Endothelial cell of umbilical vein (primary cell): Measurements from ENCODE around the gene LRRN4CL. TPM values are rescaled to one million over a fixed set of nuclear protein-coding genes. Genes with fewer than 3 reads are reported as not detected.

Experiments
- BruUV-seq: library from RNA; stranded (reverse); fragments of 400-500 nt; replicated peaks from 2 replicates; lab custom pipeline; 2021; lab: Mats Ljungman, UMichigan
- CTCF ChIA-PET: fragments of 300-600, 350-600 bp; sonication (Branson Sonifier 250); formaldehyde crosslinking; loops from one replicate; lab custom pipeline; 2021; ENCODE audit warnings: antibody characterized with exemption, inconsistent platforms; lab: Charles Lee
- POLR2A ChIA-PET: fragments of 300-600, 350-600 bp; sonication (Branson Sonifier 250); formaldehyde crosslinking; loops from one replicate; lab custom pipeline; 2021; ENCODE audit warnings: antibody characterized with exemption, inconsistent platforms; lab: Charles Lee
- DNase-seq: peaks from one replicate; pipeline ENCODE4 v3.0.0-alpha.2; 2011; ENCODE audit warnings: low read depth, low spot score
- FAIRE-seq: peaks from 2 replicates; lab custom pipeline; 2011; peaks lifted over from hg19 to GRCh38; lab: Jason Lieb, UNC
- H2AFZ ChIP-seq: 2 replicates; pipeline ENCODE4 v1.6.0; 2012; ENCODE audit warnings: low read depth, low read length, control low read depth, inconsistent platforms
- H3K27ac ChIP-seq: 2 replicates; pipeline ENCODE4 v1.5.1; 2011; ENCODE audit warnings: low read depth, mild to moderate bottlenecking, control low read depth, low read length, moderate library complexity; ENCODE audit not compliant: insufficient read depth
- H3K27me3 ChIP-seq, 2 experiments: 2 replicates each; pipeline versions ENCODE4 v1.6.0 to v1.6.1; 2011; ENCODE audit warnings: low read length in 2 of 2, mixed read lengths in 1 of 2; ENCODE audit not compliant: control insufficient read depth in 2 of 2, insufficient read depth in 2 of 2
- H3K36me3 ChIP-seq, 2 experiments: 2 replicates in 1 of 2; 3 replicates in 1 of 2; pipeline ENCODE4 v1.5.1; 2011; ENCODE audit warnings: low read length in 2 of 2, mild to moderate bottlenecking in 1 of 2, moderate library complexity in 1 of 2; ENCODE audit not compliant: control insufficient read depth in 2 of 2, insufficient read depth in 2 of 2; ENCODE audit errors: extremely low read depth in 1 of 2
- H3K4me1 ChIP-seq: 3 replicates; pipeline ENCODE4 v1.5.1; 2011; ENCODE audit warnings: mild to moderate bottlenecking, low read length; ENCODE audit not compliant: control insufficient read depth, insufficient read depth; ENCODE audit errors: extremely low read depth
- H3K4me2 ChIP-seq: 2 replicates; pipeline ENCODE4 v1.6.1; 2011; ENCODE audit warnings: low read length, control low read depth, mixed read lengths; ENCODE audit not compliant: insufficient read depth
- H3K4me3 ChIP-seq, 3 experiments: fragments of 200-600 bp in 1 of 3; sonication (generic), shearing (Covaris generic) in 1 of 3; replicated peaks in 1 of 3; 2 replicates each; pipeline ENCODE4 v1.5.1; 2011 to 2016; ENCODE audit warnings: control low read depth in 3 of 3, low read length in 3 of 3, mild to moderate bottlenecking in 2 of 3, inconsistent platforms in 1 of 3, low read depth in 1 of 3, moderate library complexity in 1 of 3; ENCODE audit not compliant: insufficient read depth in 1 of 3
- H3K79me2 ChIP-seq: 2 replicates; pipeline ENCODE4 v1.6.0; 2012; ENCODE audit warnings: low read length, inconsistent platforms; ENCODE audit not compliant: control insufficient read depth, insufficient read depth
- H3K9ac ChIP-seq: replicated peaks from 2 replicates; pipeline ENCODE3; 2011; ENCODE audit warnings: low read length, control low read depth; ENCODE audit not compliant: insufficient read depth; ENCODE audit errors: extremely low read depth
- H3K9me1 ChIP-seq: replicated peaks from 3 replicates; pipeline ENCODE4 v1.6.0; 2011; ENCODE audit warnings: mild to moderate bottlenecking, low read length; ENCODE audit not compliant: control insufficient read depth, insufficient read depth; ENCODE audit errors: extremely low read depth
- H3K9me3 ChIP-seq: replicated peaks from 2 replicates; pipeline ENCODE4 v1.5.1; 2012; ENCODE audit warnings: low read length, inconsistent platforms; ENCODE audit not compliant: control insufficient read depth, insufficient read depth
- H4K20me1 ChIP-seq: replicated peaks from 2 replicates; pipeline ENCODE3; 2011; ENCODE audit warnings: mild to moderate bottlenecking, low read length; ENCODE audit not compliant: control insufficient read depth, insufficient read depth; ENCODE audit errors: extremely low read depth
- CTCF ChIP-seq, 2 donors: IDR thresholded peaks; 1 replicate in 1 of 2; 2 replicates in 1 of 2; pipeline ENCODE4 v1.5.1; 2011; ENCODE audit warnings: low read length in 2 of 2, mild to moderate bottlenecking in 2 of 2, moderate library complexity in 2 of 2, control low read depth in 1 of 2, inconsistent platforms in 1 of 2, low read depth in 1 of 2; ENCODE audit not compliant: insufficient read depth in 1 of 2; ENCODE audit errors: extremely low read depth in 1 of 2
- EZH2 ChIP-seq: IDR thresholded peaks from 2 replicates; pipeline ENCODE4 v1.6.1; 2012; ENCODE audit warnings: borderline replicate concordance, low read depth, mild to moderate bottlenecking, moderate library complexity, low read length, inconsistent platforms; ENCODE audit not compliant: severe bottlenecking
- FOS ChIP-seq: IDR thresholded peaks from 2 replicates; pipeline ENCODE4 v1.6.1; 2011; ENCODE audit warnings: mild to moderate bottlenecking, low read length, moderate library complexity, borderline replicate concordance; ENCODE audit not compliant: insufficient read depth
- GATA2 ChIP-seq: IDR thresholded peaks from 2 replicates; pipeline ENCODE4 v1.7.0; 2011; ENCODE audit warnings: low read depth, mild to moderate bottlenecking, moderate library complexity, mixed read lengths, low read length; ENCODE audit not compliant: insufficient read length, insufficient read depth
- JUN ChIP-seq: IDR thresholded peaks from 2 replicates; pipeline ENCODE4 v1.6.1; 2011; ENCODE audit warnings: borderline replicate concordance, low read depth; ENCODE audit not compliant: insufficient read length, insufficient read depth
- MYC ChIP-seq: IDR thresholded peaks from one replicate; pipeline ENCODE4 v1.6.1; 2011; ENCODE audit warnings: mild to moderate bottlenecking, low read depth, low read length
- POLR2A ChIP-seq: IDR thresholded peaks from 2 replicates; pipeline ENCODE4 v1.6.1; 2012; ENCODE audit warnings: low read depth, mild to moderate bottlenecking, control low read depth, low read length
- POLR2AphosphoS5 ChIP-seq: IDR thresholded peaks from 2 replicates; pipeline ENCODE4 v1.6.1; 2012; ENCODE audit warnings: low read depth, mild to moderate bottlenecking, control low read depth, low read length, moderate library complexity; ENCODE audit not compliant: insufficient read depth
- dilution Hi-C: fragments of 300-500 bp; cut with MboI; formaldehyde crosslinking; loops from one replicate; pipeline ENCODE4 v1.15.0; 2019; ENCODE audit warnings: low sequenced_read_pairs; ENCODE audit not compliant: extremely low pct_ligation_motif_present
- intact Hi-C: fragments of 100-400 bp; cut with micrococcal nuclease; formaldehyde crosslinking; loops from one replicate; pipeline ENCODE4 v1.10.0; 2022
- polyA plus RNA-seq, 4 experiments: library from polyadenylated mRNA; depleted of rRNA in 3 of 4; stranded (reverse) in 3 of 4; unstranded in 1 of 4; fragments of >200 nt; gene quantifications; 2 replicates each; pipeline versions ENCODE4 v1.2.1 to v1.2.3, GENCODE V29; 2011 to 2012; ENCODE audit warnings: missing spikeins in 1 of 4
- total RNA-seq: library from RNA; stranded (reverse); gene quantifications from 2 replicates; pipeline ENCODE4 v1.2.3, GENCODE V29; 2021
- TF ChIP-seq, protein P1 (sequence below): IDR thresholded peaks from 2 replicates; pipeline ENCODE4 v1.6.1; 2011; ENCODE audit not compliant: insufficient read depth, insufficient read length

Gene LRRN4CL
- total and polyA plus RNA-seq, 2 donors (not counting 3 experiments of a cell fraction or from before 2014, with no cell fraction given), result 0.20 TPM; not detected in 1

GRCh38 chr11:62656796-62657429, 32.4 kb downstream of the LRRN4CL start:
- Histone ChIP-seq H3K27me3 (no peaks in the 10 kb centered on the region), H3K79me2 (peaks cover 11% of the 10 kb centered on the region), H3K9me3 (no peaks in the 10 kb centered on the region), H3K36me3 (no peaks in the 10 kb centered on the region), H4K20me1 (no peaks in the 10 kb centered on the region), H3K9me1 (no peaks in the 10 kb centered on the region), H3K9ac (no peak overlapping the region), H3K4me2 (no peak overlapping the region), H2AFZ (no peak overlapping the region), H3K4me1 (no peaks in the 10 kb centered on the region), H3K27ac (no peak overlapping the region), H3K4me3 (no peak overlapping the region)
- dilution Hi-C loops, result no loop called here
- no peak for TF ChIP-seq POLR2AphosphoS5
- TF ChIP-seq GATA2, result no peak
- no peak for TF ChIP-seq JUN
- TF ChIP-seq CTCF (IDR thresholded peaks at IDR 0.05; ENCODE audit: extremely low read depth in 1 of 2, insufficient read depth in 1 of 2, low read depth in 1 of 2, low read length in 2 of 2), result no peak
- no peak for TF ChIP-seq FOS
- TF ChIP-seq, protein P1, sequence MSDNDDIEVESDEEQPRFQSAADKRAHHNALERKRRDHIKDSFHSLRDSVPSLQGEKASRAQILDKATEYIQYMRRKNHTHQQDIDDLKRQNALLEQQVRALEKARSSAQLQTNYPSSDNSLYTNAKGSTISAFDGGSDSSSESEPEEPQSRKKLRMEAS, result no peak
- no peak for TF ChIP-seq EZH2
- no peak for TF ChIP-seq POLR2A
- no peak for TF ChIP-seq MYC
- intact Hi-C loops, result no loop called here
- FAIRE-seq, result peak; percentile 47
- no peak for DNase-seq
- CTCF ChIA-PET, result interaction anchor here (1.1 to 1.4 kb wide), 3 partner anchors 11 to 262 kb away, joined by 3 to 4 read pairs (median 3); partner anchors contain the start of gene TUT1
- no TSS peak for BruUV-seq
- POLR2A ChIA-PET, result interaction anchor here (5.3 kb wide), 1 partner anchor 8 kb away, joined by 71 read pairs; the partner anchor contains the start of genes C11orf98 and CSKMT
